NCI-H1694 (cell line): ENCODE measurements around the gene PTPA.
"Not testable (repeated sequence)": the region's sequence is repeated elsewhere in the genome, so short reads cannot be mapped to it uniquely, and the experiment has no call there.

ENCODE experiments used
- DNase-seq: peaks from one replicate; lab custom pipeline; 2025; lab: John Stamatoyannopoulos, UW

PTPA gene

GRCh38 chr9:129109952-129110739 lies 1.1 kb upstream of the PTPA start:
- no peak for DNase-seq

GRCh38 chr9:129111528-129112151 lies 425 bp downstream of the PTPA start:
- no peak for DNase-seq

- DNase-seq, result not testable (repeated sequence)
These were observed 1.3 kb downstream of the PTPA start for GRCh38 chr9:129112526-129112925.

DNA sequence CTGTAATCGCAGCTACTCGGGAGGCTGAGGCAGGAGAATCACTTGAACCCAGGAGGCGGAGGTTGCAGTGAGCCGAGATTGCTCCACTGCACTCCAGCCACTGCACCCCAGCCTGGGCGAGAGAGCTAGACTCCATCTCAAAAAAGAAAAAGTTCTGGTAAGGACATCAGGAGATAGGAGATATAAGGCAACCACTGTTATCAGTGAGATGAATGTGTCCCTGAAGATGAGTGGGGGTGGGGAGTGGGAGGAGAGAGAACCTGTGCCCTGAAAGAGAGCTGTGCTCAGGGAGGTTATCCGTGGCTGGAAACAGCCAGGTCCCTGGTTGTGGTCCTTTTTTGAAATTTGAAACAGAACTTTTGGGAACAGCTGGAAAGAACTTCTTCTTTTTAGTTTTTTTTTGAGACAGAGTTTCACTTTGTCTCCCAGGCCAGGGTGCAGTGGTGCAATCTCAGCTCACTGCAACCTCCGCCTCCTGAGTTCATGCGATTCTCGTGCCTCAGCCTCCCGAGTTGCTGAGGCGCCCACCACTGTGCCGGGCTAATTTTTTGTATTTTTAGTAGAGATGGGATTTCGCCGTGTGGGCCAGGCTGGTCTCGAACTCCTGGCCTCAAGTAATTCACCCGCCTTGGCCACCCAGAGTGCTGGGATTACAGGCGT lies 2.6 kb downstream of the PTPA start:
- DNase-seq, result no peak

GRCh38 chr9:129118799-129119198 lies 7.6 kb downstream of the PTPA start:
- DNase-seq, result no peak

GRCh38 chr9:129121483-129121882 lies 10.3 kb downstream of the PTPA start:
- no peak for DNase-seq

DNA sequence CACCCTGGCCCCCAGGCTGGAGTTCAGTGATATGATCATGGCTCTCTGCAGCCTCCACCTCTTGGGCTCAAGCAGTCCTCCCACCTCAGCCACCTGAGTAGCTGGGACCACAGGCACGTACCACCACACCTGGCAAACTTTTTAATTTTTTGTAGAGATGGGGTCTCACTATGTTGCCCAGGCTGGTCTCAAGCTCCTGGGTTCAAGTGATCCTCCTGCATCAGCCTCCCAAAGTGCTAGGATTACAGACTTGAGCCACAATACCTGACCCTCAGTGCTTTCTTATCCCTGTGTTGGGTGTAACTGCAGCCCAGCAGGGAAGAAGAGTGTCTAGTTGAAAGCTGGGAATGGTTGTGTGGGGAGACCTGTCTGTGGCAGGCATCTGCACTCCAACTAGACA lies 10.9 kb downstream of the PTPA start:
- DNase-seq, result no peak

- DNase-seq, result not testable (repeated sequence)
These were observed 11.8 kb downstream of the PTPA start for GRCh38 chr9:129122976-129123375.

DNA sequence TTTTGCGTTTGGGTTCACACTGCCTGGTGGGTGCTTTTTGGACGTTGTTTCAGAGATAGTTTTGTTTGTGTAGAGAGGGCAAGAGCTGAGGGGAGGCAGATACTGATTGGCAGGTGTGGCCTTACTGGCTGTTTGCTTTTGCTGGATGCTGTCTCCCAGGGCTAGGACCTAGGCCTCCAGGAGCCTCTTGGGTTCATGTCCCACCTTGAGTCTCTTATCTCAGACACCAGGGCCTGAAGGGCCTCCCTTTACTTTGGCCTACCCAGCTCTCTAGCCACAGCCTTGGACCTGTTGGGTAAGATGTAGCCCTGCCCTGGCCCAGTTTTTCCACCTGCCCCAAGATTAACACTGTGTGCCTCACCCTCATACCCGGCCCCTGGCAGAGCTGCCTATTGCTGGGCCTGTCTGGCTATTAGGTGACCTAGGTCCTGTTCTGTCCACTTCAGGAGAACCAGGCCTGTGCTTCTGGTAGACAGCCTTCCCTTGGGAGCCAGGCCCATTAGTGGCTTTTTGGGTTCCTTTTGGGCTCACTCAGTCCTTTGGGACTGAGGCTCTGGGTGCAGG lies 13.4 kb downstream of the PTPA start:
- DNase-seq, result no peak

DNA sequence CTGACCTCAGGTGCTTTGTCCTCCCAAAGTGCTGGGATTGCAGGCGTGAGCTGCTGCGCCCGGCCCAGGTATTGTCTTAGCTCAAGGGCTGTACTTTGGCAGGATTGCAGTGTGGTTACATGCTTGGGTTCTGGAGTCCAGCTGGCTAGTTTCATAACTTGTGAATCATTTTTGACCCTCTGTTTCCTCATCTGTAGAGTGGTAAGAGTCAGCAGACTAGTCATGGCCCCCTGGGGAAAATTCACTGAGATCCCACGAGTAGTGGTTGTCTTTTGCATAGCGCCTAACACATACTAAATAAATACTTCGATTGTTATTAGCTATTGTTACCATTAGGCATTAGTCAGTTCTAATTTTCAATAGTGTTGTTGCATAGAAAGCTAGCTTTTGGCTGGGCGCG lies 14.3 kb downstream of the PTPA start:
- DNase-seq, result no peak

DNA sequence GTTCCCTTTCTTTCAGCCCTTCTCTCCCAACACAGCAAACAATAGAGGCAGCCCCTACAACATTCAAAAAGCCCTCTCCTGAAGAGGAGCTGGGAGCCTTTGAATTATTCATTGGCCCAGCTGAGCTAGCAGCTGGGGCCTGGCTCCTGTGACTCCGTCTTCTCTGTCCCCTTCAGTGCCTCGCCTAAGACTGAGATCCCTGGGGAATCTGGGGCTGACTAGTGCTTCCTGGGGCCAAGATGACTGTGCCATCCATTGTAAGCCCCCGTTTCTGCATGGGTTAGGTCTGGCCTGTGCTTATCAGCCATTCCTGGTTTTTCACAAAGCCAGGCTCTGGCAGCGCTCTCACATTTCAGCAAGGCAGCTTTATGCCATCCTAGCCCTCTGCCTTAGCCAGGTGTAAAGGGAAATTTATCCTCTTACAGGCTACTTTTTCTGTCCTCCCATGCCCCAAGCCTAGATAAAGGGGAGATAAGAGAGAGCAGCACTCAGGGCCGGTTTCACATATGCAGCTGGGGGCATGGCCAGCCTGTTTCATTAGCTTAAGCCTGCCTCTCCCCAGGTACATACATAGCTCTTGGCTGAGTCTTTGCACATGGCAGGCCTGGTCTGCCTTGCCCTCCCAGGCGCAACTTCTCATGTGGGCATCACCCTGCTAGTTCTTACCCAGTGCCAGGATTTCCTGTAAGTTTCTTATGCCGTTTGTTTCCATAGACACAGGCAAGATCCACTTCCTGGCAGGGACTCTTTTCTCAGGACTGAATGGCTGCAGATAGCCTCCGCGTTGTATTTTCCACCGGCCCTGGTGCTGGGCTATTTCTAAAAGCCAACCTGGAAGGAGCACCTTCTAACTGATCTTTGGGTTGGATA lies 15.8 kb downstream of the PTPA start:
- DNase-seq, result no peak

DNA sequence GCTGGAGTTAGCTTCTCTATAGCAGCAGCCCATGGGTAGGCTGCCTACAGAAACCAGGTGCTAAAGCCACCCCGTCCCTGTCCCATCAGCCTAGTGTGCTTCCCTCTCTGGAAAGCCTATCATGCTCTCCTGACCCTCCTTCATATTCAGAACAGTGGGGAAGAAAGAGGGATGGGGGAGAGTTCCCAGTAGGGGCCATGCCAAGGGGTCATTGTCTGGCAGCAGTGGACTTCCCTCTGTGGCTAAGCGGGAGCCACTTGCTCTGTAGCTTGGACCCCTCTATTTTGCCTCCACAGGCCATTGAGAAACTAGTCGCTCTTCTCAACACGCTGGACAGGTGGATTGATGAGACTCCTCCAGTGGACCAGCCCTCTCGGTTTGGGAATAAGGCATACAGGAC lies 17.5 kb downstream of the PTPA start:
- no peak for DNase-seq

- not testable (repeated sequence) for DNase-seq
These were observed 19.1 kb downstream of the PTPA start for GRCh38 chr9:129130271-129130670.

- no peak for DNase-seq
These were observed 19.6 kb downstream of the PTPA start for GRCh38 chr9:129130791-129131190.

DNA sequence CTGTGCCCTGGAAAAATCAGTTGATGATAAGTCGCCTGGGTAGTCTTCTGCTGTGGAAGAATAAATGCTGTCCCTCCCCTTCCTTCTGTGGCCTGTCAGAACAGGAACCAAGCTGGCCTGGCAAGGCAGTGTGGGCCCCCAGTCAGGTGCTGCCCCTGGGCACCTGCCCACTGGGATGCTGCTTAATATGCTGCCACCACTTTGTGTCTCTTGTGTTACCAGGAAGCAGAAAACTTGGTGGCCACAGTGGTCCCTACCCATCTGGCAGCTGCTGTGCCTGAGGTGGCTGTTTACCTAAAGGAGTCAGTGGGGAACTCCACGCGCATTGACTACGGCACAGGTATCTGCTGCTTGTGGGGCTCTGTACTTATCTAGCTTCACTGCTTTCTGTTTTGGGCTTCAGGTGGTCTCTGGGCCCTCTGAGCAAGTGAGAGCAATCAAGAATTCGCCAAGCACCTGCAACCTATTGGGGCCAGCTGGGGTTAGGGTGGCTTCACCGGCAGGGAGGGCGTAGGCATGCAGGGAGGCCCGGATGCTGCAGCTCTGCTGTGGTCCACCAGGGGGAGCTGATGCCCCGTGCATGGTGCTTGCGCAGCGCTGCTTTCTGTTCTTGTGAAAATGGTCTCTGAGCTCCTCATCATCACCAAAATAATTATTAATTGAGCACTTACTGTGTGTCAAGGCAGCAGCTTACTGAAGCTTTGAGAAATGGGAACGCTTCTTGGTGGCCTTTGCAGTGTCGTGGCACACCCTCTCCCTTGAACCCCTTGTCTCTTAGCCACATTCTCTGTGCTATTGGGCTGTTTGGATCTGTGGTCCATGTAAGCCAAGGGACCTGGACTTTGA lies 20.3 kb downstream of the PTPA start:
- DNase-seq, result peak; percentile 43

GRCh38 chr9:129133082-129133481 lies 21.9 kb downstream of the PTPA start:
- no peak for DNase-seq

DNA sequence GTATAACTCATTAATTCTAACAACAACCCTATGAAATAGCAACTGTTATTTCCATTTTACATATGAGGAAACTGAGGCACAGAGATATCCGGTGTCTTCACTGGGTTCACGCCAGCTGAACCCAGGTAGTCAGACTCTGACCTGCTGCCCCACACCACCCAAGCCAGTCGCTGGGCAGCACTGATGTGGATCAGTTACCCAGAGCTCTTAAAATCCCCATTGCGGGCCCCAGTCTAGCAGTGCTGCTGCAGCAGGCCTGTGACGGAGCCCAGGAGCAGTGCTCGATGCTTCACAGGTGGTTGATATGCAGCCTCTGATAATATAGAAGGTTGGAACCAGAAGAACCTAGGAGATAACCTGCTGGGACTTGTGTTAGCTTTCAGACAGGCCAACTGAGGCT lies 24.3 kb downstream of the PTPA start:
- no peak for DNase-seq

DNA sequence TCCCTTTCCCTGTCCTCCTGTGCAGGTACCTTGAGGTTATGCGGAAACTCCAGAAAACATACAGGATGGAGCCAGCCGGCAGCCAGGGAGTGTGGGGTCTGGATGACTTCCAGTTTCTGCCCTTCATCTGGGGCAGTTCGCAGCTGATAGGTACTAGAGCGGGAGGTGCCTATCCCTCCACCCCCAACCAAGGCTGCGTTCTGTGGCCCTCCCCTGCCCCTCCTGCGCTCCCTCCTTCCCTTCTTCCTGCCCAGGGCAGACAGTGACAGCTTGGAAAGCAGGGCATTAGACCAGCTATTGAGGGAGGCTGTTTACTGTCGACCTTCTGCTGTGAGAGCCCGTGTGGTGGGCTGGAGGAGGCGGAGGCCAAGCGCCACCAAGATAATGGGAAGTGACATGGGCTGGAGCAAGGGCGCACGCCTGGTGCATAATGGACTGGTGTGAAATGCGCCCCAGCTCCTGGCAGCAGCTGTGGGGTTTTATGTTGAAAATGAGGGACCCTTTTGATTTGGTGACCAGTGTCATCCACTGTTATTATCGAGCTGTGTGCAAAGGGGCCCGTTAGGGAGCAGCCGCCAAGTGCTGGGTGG lies 25.3 kb downstream of the PTPA start:
- DNase-seq, result no peak

- no peak for DNase-seq
These were observed 26.3 kb downstream of the PTPA start for GRCh38 chr9:129137292-129138143.

- DNase-seq, result no peak
These were observed 26.9 kb downstream of the PTPA start for GRCh38 chr9:129138144-129138462.
